K562 (cell line): ENCODE results near the gene MEX3A. TPM values are rescaled to one million over a fixed set of nuclear protein-coding genes. Genes with fewer than 3 reads are reported as not detected.
A peak's percentile ranks its signal among the peaks of the same experiment; 100 is the strongest.

Experiments used
- ARHGAP35 ChIP-seq: fragments of 450-650 bp; IDR thresholded peaks from 2 replicates; pipeline ENCODE4 v1.6.1; 2018; ENCODE audit not compliant: partially characterized antibody
- CBFB ChIP-seq: sonication (generic); formaldehyde crosslinking; IDR thresholded peaks from 2 replicates; pipeline ENCODE4 v1.4.0; 2020; ENCODE audit warnings: mild to moderate bottlenecking, missing genetic modification reagents
- CBX3 ChIP-seq, 2 experiments: IDR thresholded peaks; 1 replicate in 1 of 2; 2 replicates in 1 of 2; pipeline ENCODE4 v1.6.1; 2012; ENCODE audit warnings: inconsistent platforms in 2 of 2, low read length in 2 of 2, borderline replicate concordance in 1 of 2, control low read depth in 1 of 2
- CCNT2 ChIP-seq: IDR thresholded peaks from 2 replicates; pipeline ENCODE4 v1.6.1; 2011; ENCODE audit warnings: borderline replicate concordance, low read depth, mild to moderate bottlenecking, moderate library complexity, mixed read lengths, low read length; ENCODE audit not compliant: insufficient read length; ENCODE audit errors: extremely low read depth
- CREB3 ChIP-seq: fragments of 450-650 bp; conservative IDR thresholded peaks from 2 replicates; pipeline ENCODE4 v1.6.1; 2016; ENCODE audit warnings: missing genetic modification characterization, low read depth, mild to moderate bottlenecking, missing compliant biosample characterization, moderate library complexity
- CXXC5 ChIP-seq: fragments of 250-450 bp; sonication (Bioruptor Pico); IDR thresholded peaks from 2 replicates; pipeline ENCODE4 v1.8.0; 2022; ENCODE audit warnings: inconsistent platforms, mild to moderate bottlenecking, moderate library complexity
- DACH1 ChIP-seq: fragments of 450-650 bp; IDR thresholded peaks from 2 replicates; pipeline ENCODE4 v1.6.1; 2018; ENCODE audit not compliant: partially characterized antibody
- DDX20 ChIP-seq: fragments of 450-650 bp; IDR thresholded peaks from 2 replicates; pipeline ENCODE4 v1.6.1; 2016; ENCODE audit warnings: missing genetic modification characterization, low read depth, mild to moderate bottlenecking, missing compliant biosample characterization, moderate library complexity
- EP300 ChIP-seq: IDR thresholded peaks from 2 replicates; pipeline ENCODE4 v1.6.1; 2012; ENCODE audit warnings: low read length, improper control_type of control experiment
- ESRRA ChIP-seq: fragments of 450-650 bp; IDR thresholded peaks from 2 replicates; pipeline ENCODE4 v1.6.1; 2014; ENCODE audit warnings: low read depth, mild to moderate bottlenecking, moderate library complexity, borderline replicate concordance
- GTF2E2 ChIP-seq: fragments of 200-800 bp; sonication (Bioruptor generic); IDR thresholded peaks from 2 replicates; pipeline ENCODE4 v1.6.1; 2016; ENCODE audit warnings: missing genetic modification characterization, missing compliant biosample characterization
- HNRNPLL ChIP-seq: fragments of 200-400 bp; formaldehyde crosslinking; IDR thresholded peaks from 2 replicates; pipeline ENCODE4 v1.6.1; 2017; ENCODE audit warnings: low read length, low read depth, mild to moderate bottlenecking; ENCODE audit not compliant: poor library complexity, severe bottlenecking
- IRF2 ChIP-seq: sonication (generic); formaldehyde crosslinking; IDR thresholded peaks from 2 replicates; pipeline ENCODE4 v1.8.1; 2022; ENCODE audit warnings: mild to moderate bottlenecking, missing genetic modification reagents
- KLF1 ChIP-seq: fragments of 450-650 bp; IDR thresholded peaks from 2 replicates; pipeline ENCODE4 v1.6.1; 2016; ENCODE audit warnings: missing genetic modification characterization, missing compliant biosample characterization
- MCM3 ChIP-seq: fragments of 450-650 bp; IDR thresholded peaks from 2 replicates; pipeline ENCODE4 v1.6.1; 2016
- MECOM ChIP-seq: fragments of 250-450 bp; sonication (Bioruptor Pico); IDR thresholded peaks from 2 replicates; pipeline ENCODE4 v1.8.0; 2022; ENCODE audit warnings: inconsistent platforms
- NELFE ChIP-seq: IDR thresholded peaks from 2 replicates; pipeline ENCODE4 v1.6.1; 2011; ENCODE audit warnings: mild to moderate bottlenecking; ENCODE audit not compliant: insufficient read depth, insufficient read length
- POLR2A ChIP-seq: fragments of 450-650 bp; conservative IDR thresholded peaks from 2 replicates; pipeline ENCODE4 v1.6.1; 2016
- RBFOX2 ChIP-seq: fragments of 200-400 bp; formaldehyde crosslinking; IDR thresholded peaks from 2 replicates; pipeline ENCODE4 v1.6.1; 2017; ENCODE audit warnings: low read depth, mild to moderate bottlenecking, low read length, moderate library complexity
- RBM17 ChIP-seq: fragments of 200-400 bp; formaldehyde crosslinking; IDR thresholded peaks from 2 replicates; pipeline ENCODE4 v1.6.1; 2017; ENCODE audit warnings: low read depth, mild to moderate bottlenecking, low read length, borderline replicate concordance
- RFX5 ChIP-seq: IDR thresholded peaks from 2 replicates; pipeline ENCODE4 v1.6.1; 2011; ENCODE audit warnings: low read depth, mild to moderate bottlenecking, improper control_type of control experiment, low read length
- SMARCC2 ChIP-seq: fragments of 450-650 bp; IDR thresholded peaks from 2 replicates; pipeline ENCODE4 v1.6.1; 2017; ENCODE audit warnings: antibody characterized with exemption, moderate library complexity, mild to moderate bottlenecking, low read depth
- SP1 ChIP-seq: sonication (generic); formaldehyde crosslinking; IDR thresholded peaks from 2 replicates; pipeline ENCODE4 v1.8.1; 2022; ENCODE audit warnings: mild to moderate bottlenecking, missing genetic modification reagents
- THRAP3 ChIP-seq: fragments of 450-650 bp; IDR thresholded peaks from 2 replicates; pipeline ENCODE4 v1.6.1; 2016; ENCODE audit warnings: mild to moderate bottlenecking, inconsistent platforms, borderline replicate concordance
- ZBTB26 ChIP-seq: fragments of 450-650 bp; formaldehyde crosslinking; IDR thresholded peaks from 2 replicates; pipeline ENCODE4 v1.4.0; 2022; ENCODE audit warnings: missing genetic modification characterization
- ZNF224 ChIP-seq: sonication (generic); formaldehyde crosslinking; IDR thresholded peaks from 2 replicates; pipeline ENCODE4 v1.8.0; 2022; ENCODE audit warnings: mild to moderate bottlenecking, missing genetic modification reagents
- ZNF274 ChIP-seq: IDR thresholded peaks from 2 replicates; pipeline ENCODE4 v1.6.1; 2011; ENCODE audit warnings: low read depth, mild to moderate bottlenecking, low read length, moderate library complexity, borderline replicate concordance
- ZNF436 ChIP-seq: fragments of 250-450, 450-650 bp; sonication (Bioruptor Pico); formaldehyde crosslinking; IDR thresholded peaks from 2 replicates; pipeline ENCODE4 v1.7.0; 2020; ENCODE audit warnings: mild to moderate bottlenecking
- ZNF586 ChIP-seq: fragments of 450-650 bp; formaldehyde crosslinking; conservative IDR thresholded peaks from 2 replicates; pipeline ENCODE4 v1.4.0; 2020; ENCODE audit warnings: mild to moderate bottlenecking, moderate library complexity
- ZNF699 ChIP-seq: fragments of 250-450 bp; sonication (Bioruptor Pico); IDR thresholded peaks from 2 replicates; pipeline ENCODE4 v1.8.0; 2021; ENCODE audit warnings: mild to moderate bottlenecking, moderate library complexity; ENCODE audit not compliant: insufficient replicate concordance
- polyA plus RNA-seq, 8 experiments: library from polyadenylated mRNA; depleted of rRNA in 4 of 8; stranded (reverse) in 5 of 8; unstranded in 3 of 8; fragments of >200 nt; fragmentation: Nextera tagmentation in 2 of 8; fragmentation: Illumina TruSeq in 1 of 8; extraction: Ambion mirVana in 2 of 8; extraction: Trizol in 1 of 8; gene quantifications; 2 replicates each; pipeline versions ENCODE4 v1.2.1 to v1.2.3, GENCODE V29; 2011 to 2014; ENCODE audit warnings: inconsistent platforms in 1 of 8, missing spikeins in 1 of 8
- total RNA-seq, 7 experiments: library from RNA; depleted of rRNA in 6 of 7; stranded (reverse); fragments of >200 nt in 6 of 7; fragmentation: Illumina TruSeq in 2 of 7; extraction: Trizol in 2 of 7; gene quantifications; 2 replicates each; pipeline versions ENCODE4 v1.2.1 to v1.2.3, GENCODE V29; 2011 to 2021; ENCODE audit warnings: low replicate concordance in 1 of 7

The MEX3A gene
- total and polyA plus RNA-seq, 9 of the 15 experiments (the other 6 are each of a cell fraction or from before 2014, with no cell fraction given): 0.36 to 13.7 (median 5.2) TPM

GRCh38 chr1:156054500-156055280 is 27.6 kb downstream of the MEX3A start, which contains the start of gene LAMTOR2 (continued):
- TF ChIP-seq ESRRA (peak; percentile 79), CREB3 (tag) (0 out of 2 replicates have a peak, but pooled peaks have one; percentile 23), ARHGAP35 (no peak), RFX5 (no peak), SMARCC2 (no peak), CBX3 (IDR thresholded peaks at IDR 0.05; ENCODE audit: borderline replicate concordance in 1 of 2, low read length in 2 of 2) (peak in 1 of 2 experiments; percentile 15; a peak in 1 of 3 replicates), GTF2E2 (tag) (no peak), ZNF586 (no peak), ZBTB26 (CRISPR knock-in tag) (no peak), THRAP3 (no peak), CCNT2 (peak; percentile 49), HNRNPLL (no peak), IRF2 (CRISPR knock-in tag) (no peak), DDX20 (no peak), ZNF224 (CRISPR knock-in tag) (no peak), ZNF436 (CRISPR knock-in tag) (no peak), EP300 (no peak), KLF1 (tag) (peak; percentile 71), ZNF274 (no peak), RBFOX2 (peak; percentile 83), RBM17 (no peak), SP1 (CRISPR knock-in tag) (peak; percentile 97), MCM3 (no peak), CXXC5 (peak; percentile 82), MECOM (CRISPR knock-in tag) (0 out of 2 replicates have a peak, but pooled peaks have one; percentile 25), POLR2A (peak; percentile 86), ZNF699 (CRISPR knock-in tag) (no peak), NELFE (no peak), DACH1 (no peak), CBFB (no peak; the same call in 1 of the 2 replicates)
